ENCODE measurements around the gene PRDX6.

GRCh38 chr1:173527151-173527826, 50.2 kb downstream of the PRDX6 start:
- TF ChIP-seq KDM1A (IDR thresholded peaks at IDR 0.05; ENCODE audit: borderline replicate concordance, low read length) = no peak
- no peak for TF ChIP-seq EGR1 (IDR thresholded peaks at IDR 0.05; ENCODE audit: borderline replicate concordance, low read depth, low read length)
- no peak for TF ChIP-seq POLR2AphosphoS5 (IDR thresholded peaks at IDR 0.05; ENCODE audit: low read depth, low read length)
- no peak for TF ChIP-seq ZNF274 (IDR thresholded peaks at IDR 0.05; ENCODE audit: borderline replicate concordance, extremely low read depth, low read length)
- TF ChIP-seq GTF2F1 (IDR thresholded peaks at IDR 0.05; ENCODE audit: borderline replicate concordance, low read depth, low read length) = no peak
- no peak for TF ChIP-seq JUN (IDR thresholded peaks at IDR 0.05; ENCODE audit: low read depth, low read length)
- TF ChIP-seq CTCF (IDR thresholded peaks at IDR 0.05; ENCODE audit: control extremely low read depth in 1 of 3, insufficient read depth in 1 of 3, low read depth in 1 of 3, low read length in 3 of 3) = no peak
- TF ChIP-seq EP300 (IDR thresholded peaks at IDR 0.05; ENCODE audit: borderline replicate concordance in 1 of 2, low read depth in 2 of 2, low read length in 2 of 2) = no peak
- no peak for TF ChIP-seq FOSL1 (IDR thresholded peaks at IDR 0.05; ENCODE audit: insufficient read depth, low read depth, low read length)
- TF ChIP-seq ASH2L (IDR thresholded peaks at IDR 0.05; ENCODE audit: low read length) = no peak
- TF ChIP-seq POLR2A (IDR thresholded peaks at IDR 0.05; ENCODE audit: control extremely low read depth in 1 of 2, low read depth in 2 of 2, low read length in 2 of 2) = no peak
- no peak for TF ChIP-seq RAD21 (IDR thresholded peaks at IDR 0.05 in 1 of 2, conservative IDR thresholded peaks at IDR 0.05 in 1 of 2; ENCODE audit: low read depth in 2 of 2, low read length in 2 of 2)
- TF ChIP-seq EZH2 (IDR thresholded peaks at IDR 0.05; ENCODE audit: low read depth, low read length, severe bottlenecking) = no peak
- no peak for TF ChIP-seq SIX5 (IDR thresholded peaks at IDR 0.05; ENCODE audit: low read depth, low read length)

All from H1 (cell line).